ENCODE results near the gene ECM1. TPM values are rescaled to one million over a fixed set of nuclear protein-coding genes. Genes with fewer than 3 reads are reported as not detected.

ECM1 gene
- total and polyA plus RNA-seq, 2 experiments from 2014 or later = 0.74 to 1.1 TPM

- no peaks in the 10 kb centered on the region for H3K9me2 ChIP-seq (ENCODE audit: insufficient read depth)
- H3K36me3 ChIP-seq (ENCODE audit: insufficient read depth) = no peaks in the 10 kb centered on the region
- H3K4me2 ChIP-seq = no peak overlapping the region
- H4K20me1 ChIP-seq (replicated peaks; ENCODE audit: insufficient read depth) = no peaks in the 10 kb centered on the region
- H3K4me1 ChIP-seq (ENCODE audit: insufficient read depth) = no peaks in the 10 kb centered on the region; the same call in 1 of the 2 replicates
- H3K4me3 ChIP-seq = no peak overlapping the region
- no peaks in the 10 kb centered on the region for H3K79me2 ChIP-seq (replicated peaks; ENCODE audit: insufficient read depth)
- TF ChIP-seq JUNB (IDR thresholded peaks at IDR 0.05; ENCODE audit: unreplicated experiment) (no peak), NANOG (IDR thresholded peaks at IDR 0.05; ENCODE audit: borderline replicate concordance) (no peak), EZH2phosphoT487 (IDR thresholded peaks at IDR 0.05; ENCODE audit: unreplicated experiment) (no peak), ETS1 (IDR thresholded peaks at IDR 0.05) (no peak), CREB1 (CRISPR knock-in tag; IDR thresholded peaks at IDR 0.05; ENCODE audit: low read depth) (no peak), EZH2 (IDR thresholded peaks at IDR 0.05; ENCODE audit: low read depth, unreplicated experiment) (no peak), ZNF462 (CRISPR knock-in tag; IDR thresholded peaks at IDR 0.05) (no peak), ZNF331 (CRISPR knock-in tag; IDR thresholded peaks at IDR 0.05; ENCODE audit: low read depth) (no peak), ZNF114 (CRISPR knock-in tag; IDR thresholded peaks at IDR 0.05) (no peak), POLR2AphosphoS5 (IDR thresholded peaks at IDR 0.05; ENCODE audit: low read depth) (no peak), CTCF (conservative IDR thresholded peaks at IDR 0.05; ENCODE audit: low read depth in 2 of 2) (no peak), STAT1 (IDR thresholded peaks at IDR 0.05; ENCODE audit: unreplicated experiment) (no peak), REST (IDR thresholded peaks at IDR 0.05; ENCODE audit: unreplicated experiment) (no peak)
- Mint-ChIP-seq H3K4me1 (peaks cover 9% of the 10 kb centered on the region), H3K9me3 (no peaks in the 10 kb centered on the region), H3K27ac (no peak overlapping the region), H3K4me3 (no peak overlapping the region), H3K27me3 (ENCODE audit: insufficient read depth, low read depth, poor library complexity) (peaks cover 27% of the 10 kb centered on the region), H3K36me3 (ENCODE audit: low read depth) (no peaks in the 10 kb centered on the region; the same call in 2 of the 3 replicates)
- peaks cover 9% of the 10 kb centered on the region for H3F3A ChIP-seq (replicated peaks; ENCODE audit: low read depth)
- DNase-seq (ENCODE audit: low spot score) (no peak), ATAC-seq (no peak)
- H3K27ac ChIP-seq (ENCODE audit: low read depth) = no peak overlapping the region
- peaks cover 30% of the 10 kb centered on the region for H3K27me3 ChIP-seq (ENCODE audit: insufficient read depth)
- no peak overlapping the region for H2AFZ ChIP-seq
Observed at GRCh38 chr1:150545486-150546032, 37.6 kb downstream of the ECM1 start.
